BE2C (cell line): ENCODE measurements around the gene HTR2A.

Experiments used
- DNase-seq: peaks from one replicate; pipeline ENCODE4 v3.0.0-alpha.2; 2020
- H3K27me3 ChIP-seq: fragments of 250-450 bp; sonication (Bioruptor Pico); 2 replicates; pipeline ENCODE4 v1.5.1; 2020; ENCODE audit warnings: mild to moderate bottlenecking
- H3K36me3 ChIP-seq: fragments of 250-450 bp; sonication (Bioruptor Pico); 2 replicates; pipeline ENCODE4 v1.5.1; 2020; ENCODE audit warnings: mild to moderate bottlenecking
- H3K4me1 ChIP-seq: fragments of 250-450 bp; sonication (Bioruptor Pico); 2 replicates; pipeline ENCODE4 v1.5.1; 2020
- H3K4me3 ChIP-seq: 2 replicates; pipeline ENCODE4 v1.5.1; 2011; ENCODE audit warnings: low read depth, low read length
- H3K9me3 ChIP-seq: fragments of 250-450 bp; sonication (Bioruptor Pico); 2 replicates; pipeline ENCODE4 v1.5.1; 2020
- TF ChIP-seq, protein P1 (sequence below): IDR thresholded peaks from 2 replicates; pipeline ENCODE4 v1.5.1; 2012; ENCODE audit warnings: mild to moderate bottlenecking, low read depth, low read length

HTR2A gene

GRCh38 chr13:46845146-46845545, 51.7 kb downstream of the HTR2A start:
- H3K4me3 ChIP-seq = no peak overlapping the region
- H3K36me3 ChIP-seq = no peaks in the 10 kb centered on the region
- DNase-seq = no peak
- H3K9me3 ChIP-seq = no peaks in the 10 kb centered on the region
- no peaks in the 10 kb centered on the region; the same call in 1 of the 2 replicates for H3K4me1 ChIP-seq
- TF ChIP-seq, protein P1, sequence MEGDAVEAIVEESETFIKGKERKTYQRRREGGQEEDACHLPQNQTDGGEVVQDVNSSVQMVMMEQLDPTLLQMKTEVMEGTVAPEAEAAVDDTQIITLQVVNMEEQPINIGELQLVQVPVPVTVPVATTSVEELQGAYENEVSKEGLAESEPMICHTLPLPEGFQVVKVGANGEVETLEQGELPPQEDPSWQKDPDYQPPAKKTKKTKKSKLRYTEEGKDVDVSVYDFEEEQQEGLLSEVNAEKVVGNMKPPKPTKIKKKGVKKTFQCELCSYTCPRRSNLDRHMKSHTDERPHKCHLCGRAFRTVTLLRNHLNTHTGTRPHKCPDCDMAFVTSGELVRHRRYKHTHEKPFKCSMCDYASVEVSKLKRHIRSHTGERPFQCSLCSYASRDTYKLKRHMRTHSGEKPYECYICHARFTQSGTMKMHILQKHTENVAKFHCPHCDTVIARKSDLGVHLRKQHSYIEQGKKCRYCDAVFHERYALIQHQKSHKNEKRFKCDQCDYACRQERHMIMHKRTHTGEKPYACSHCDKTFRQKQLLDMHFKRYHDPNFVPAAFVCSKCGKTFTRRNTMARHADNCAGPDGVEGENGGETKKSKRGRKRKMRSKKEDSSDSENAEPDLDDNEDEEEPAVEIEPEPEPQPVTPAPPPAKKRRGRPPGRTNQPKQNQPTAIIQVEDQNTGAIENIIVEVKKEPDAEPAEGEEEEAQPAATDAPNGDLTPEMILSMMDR = no peak
- no peaks in the 10 kb centered on the region for H3K27me3 ChIP-seq

GRCh38 chr13:46844431-46844830, 52.4 kb downstream of the HTR2A start:
- TF ChIP-seq, protein P1 = no peak
- H3K4me1 ChIP-seq = no peaks in the 10 kb centered on the region; the same call in 1 of the 2 replicates
- no peaks in the 10 kb centered on the region for H3K36me3 ChIP-seq
- no peak for DNase-seq
- no peak overlapping the region for H3K4me3 ChIP-seq
- no peaks in the 10 kb centered on the region for H3K9me3 ChIP-seq
- no peaks in the 10 kb centered on the region for H3K27me3 ChIP-seq

- TF ChIP-seq, protein P1 = no peak
- Histone ChIP-seq H3K4me3 (no peak overlapping the region), H3K36me3 (no peaks in the 10 kb centered on the region), H3K4me1 (no peaks in the 10 kb centered on the region), H3K27me3 (no peaks in the 10 kb centered on the region), H3K9me3 (no peaks in the 10 kb centered on the region)
- DNase-seq = no peak
These were observed 57.5 kb downstream of the HTR2A start for GRCh38 chr13:46839399-46839798.

GRCh38 chr13:46834657-46835056, 62.2 kb downstream of the HTR2A start:
- Histone ChIP-seq H3K4me3 (no peak overlapping the region), H3K4me1 (no peaks in the 10 kb centered on the region), H3K9me3 (no peaks in the 10 kb centered on the region), H3K36me3 (no peaks in the 10 kb centered on the region), H3K27me3 (no peaks in the 10 kb centered on the region)
- TF ChIP-seq, protein P1 = no peak
- no peak for DNase-seq

DNA sequence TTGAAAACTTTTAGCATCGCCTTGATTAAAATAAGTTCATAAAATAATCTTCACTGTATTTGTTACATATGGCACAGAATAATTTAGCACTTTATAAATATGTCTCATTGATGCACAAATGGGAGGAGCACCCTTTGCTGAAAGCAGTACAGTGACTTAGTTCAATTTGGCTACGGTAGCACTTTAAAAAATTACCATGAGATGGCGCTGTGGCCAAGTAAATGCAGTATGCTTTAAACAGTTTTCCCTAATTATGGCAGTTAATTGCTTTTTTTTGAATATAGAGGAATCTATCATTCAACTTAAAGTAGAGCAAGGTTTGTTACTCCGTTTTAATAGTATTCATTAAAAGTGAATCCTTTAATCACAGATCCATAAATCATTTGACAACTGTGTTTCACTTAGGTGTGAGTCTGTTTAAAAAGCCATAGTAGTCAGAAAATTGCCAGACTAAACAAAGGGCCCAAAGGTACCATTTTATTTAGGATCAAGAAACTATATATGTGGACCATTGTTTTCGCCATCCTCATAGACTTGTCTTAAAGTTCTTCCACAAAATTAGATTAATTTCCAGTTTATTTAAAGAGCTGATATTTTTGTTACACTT, 65.2 kb downstream of the HTR2A start:
- Histone ChIP-seq H3K36me3 (no peaks in the 10 kb centered on the region), H3K27me3 (no peaks in the 10 kb centered on the region), H3K9me3 (no peaks in the 10 kb centered on the region), H3K4me1 (no peaks in the 10 kb centered on the region), H3K4me3 (no peak overlapping the region)
- TF ChIP-seq, protein P1 = peak; percentile 80
- peak; percentile 47 for DNase-seq

- TF ChIP-seq, protein P1 = no peak
- no peaks in the 10 kb centered on the region for H3K27me3 ChIP-seq
- no peaks in the 10 kb centered on the region for H3K36me3 ChIP-seq
- no peak overlapping the region for H3K4me3 ChIP-seq
- DNase-seq = no peak
- no peaks in the 10 kb centered on the region for H3K9me3 ChIP-seq
- H3K4me1 ChIP-seq = no peaks in the 10 kb centered on the region
These were observed 66.3 kb downstream of the HTR2A start for GRCh38 chr13:46830405-46831005.
